Globus pallidus (tissue), 1 donor: ENCODE measurements around the gene TP53I11.
A peak's percentile ranks its signal among the peaks of the same experiment; 100 is the strongest.

Experiments used
- DNase-seq: peaks from one replicate; pipeline ENCODE4 v3.0.0-alpha.2; 2015; ENCODE audit warnings: low spot score

TP53I11 gene

GRCh38 chr11:44955015-44955738 is 4.5 kb upstream of the TP53I11 start:
- peak; percentile 40 for DNase-seq

GRCh38 chr11:44954051-44954906 is 3.6 kb upstream of the TP53I11 start:
- DNase-seq: no peak

GRCh38 chr11:44952500-44953260 is 2.0 kb upstream of the TP53I11 start:
- no peak for DNase-seq

GRCh38 chr11:44952082-44952481 is 1.4 kb upstream of the TP53I11 start:
- DNase-seq: no peak

GRCh38 chr11:44950031-44950624 is 555 bp downstream of the TP53I11 start:
- no peak for DNase-seq

GRCh38 chr11:44949160-44950030 is 1.3 kb downstream of the TP53I11 start:
- no peak for DNase-seq

- no peak for DNase-seq
Measured at GRCh38 chr11:44948155-44948554, 2.5 kb downstream of the TP53I11 start.

- no peak for DNase-seq
Measured at GRCh38 chr11:44947114-44947513, 3.6 kb downstream of the TP53I11 start.

GRCh38 chr11:44946263-44946662 is 4.4 kb downstream of the TP53I11 start:
- no peak for DNase-seq

GRCh38 chr11:44945666-44946065 is 5.0 kb downstream of the TP53I11 start:
- no peak for DNase-seq

GRCh38 chr11:44944853-44945235 is 5.8 kb downstream of the TP53I11 start:
- no peak for DNase-seq

GRCh38 chr11:44944181-44944852 is 6.4 kb downstream of the TP53I11 start:
- no peak for DNase-seq

GRCh38 chr11:44943696-44944095 is 7.0 kb downstream of the TP53I11 start:
- DNase-seq: no peak

GRCh38 chr11:44943118-44943517 is 7.6 kb downstream of the TP53I11 start:
- no peak for DNase-seq

- DNase-seq: no peak
Measured at GRCh38 chr11:44942029-44942955, 8.4 kb downstream of the TP53I11 start.

GRCh38 chr11:44941259-44942021 is 9.2 kb downstream of the TP53I11 start:
- DNase-seq: no peak

- DNase-seq: no peak
Measured at GRCh38 chr11:44940835-44941234, 9.8 kb downstream of the TP53I11 start.

GRCh38 chr11:44940404-44940803 is 10.3 kb downstream of the TP53I11 start:
- DNase-seq: no peak
